ENCODE measurements around the gene DUSP12. TPM values are rescaled to one million over a fixed set of nuclear protein-coding genes. Genes with fewer than 3 reads are reported as not detected.

DUSP12 gene
- total RNA-seq, 2 donors from 2014 or later = 17.2 to 24.8 TPM

GRCh38 chr1:161790587-161791317 is 41.2 kb downstream of the DUSP12 start:
- Mint-ChIP-seq H3K4me1 (peaks cover 15% of the 10 kb centered on the region), H3K4me3 (no peak overlapping the region), H3K27me3 (no peaks in the 10 kb centered on the region), H3K27ac (no peak overlapping the region), H3K36me3 (ENCODE audit: low read depth) (peaks cover 13% of the 10 kb centered on the region)
- ATAC-seq (no peak), DNase-seq (no peak)
- H3K9me3 ChIP-seq (ENCODE audit: control insufficient read depth, low read length, poor library complexity, severe bottlenecking) = no peaks in the 10 kb centered on the region

GRCh38 chr1:161791904-161792655 is 42.5 kb downstream of the DUSP12 start:
- ATAC-seq = no peak

GRCh38 chr1:161792740-161793139 is 43.2 kb downstream of the DUSP12 start:
- Mint-ChIP-seq H3K27me3 (no peaks in the 10 kb centered on the region), H3K27ac (peak overlapping the region; percentile 19), H3K36me3 (ENCODE audit: low read depth) (peaks cover 11% of the 10 kb centered on the region), H3K4me3 (no peak overlapping the region), H3K4me1 (peaks cover 13% of the 10 kb centered on the region)
- DNase-seq = no peak
- no peaks in the 10 kb centered on the region for H3K9me3 ChIP-seq (ENCODE audit: control insufficient read depth, low read length, poor library complexity, severe bottlenecking)
- peak; percentile 72 for ATAC-seq

More at GRCh38 chr1:161791904-161792655, 42.5 kb downstream of the DUSP12 start:
- peaks cover 15% of the 10 kb centered on the region for H3K4me1 Mint-ChIP-seq
- no peaks in the 10 kb centered on the region for H3K9me3 ChIP-seq (ENCODE audit: control insufficient read depth, low read length, poor library complexity, severe bottlenecking)
- H3K36me3 Mint-ChIP-seq (ENCODE audit: low read depth) = peaks cover 9% of the 10 kb centered on the region
- no peak overlapping the region for H3K27ac Mint-ChIP-seq
- H3K27me3 Mint-ChIP-seq = no peaks in the 10 kb centered on the region
- no peak for DNase-seq
- no peak overlapping the region for H3K4me3 Mint-ChIP-seq

GRCh38 chr1:161799792-161800191 is 50.2 kb downstream of the DUSP12 start:
- no peaks in the 10 kb centered on the region for H3K9me3 ChIP-seq (ENCODE audit: control insufficient read depth, low read length, poor library complexity, severe bottlenecking)
- Mint-ChIP-seq H3K36me3 (ENCODE audit: low read depth) (peaks cover 8% of the 10 kb centered on the region), H3K27me3 (no peaks in the 10 kb centered on the region), H3K27ac (peak overlapping the region; percentile 34), H3K4me1 (peaks cover 5% of the 10 kb centered on the region), H3K4me3 (no peak overlapping the region)
- DNase-seq (no peak), ATAC-seq (no peak)

- Mint-ChIP-seq H3K27me3 (no peaks in the 10 kb centered on the region), H3K4me1 (peaks cover 14% of the 10 kb centered on the region), H3K27ac (no peak overlapping the region), H3K4me3 (no peak overlapping the region), H3K36me3 (ENCODE audit: low read depth) (peaks cover 9% of the 10 kb centered on the region)
- ATAC-seq (no peak), DNase-seq (no peak)
- no peaks in the 10 kb centered on the region for H3K9me3 ChIP-seq (ENCODE audit: control insufficient read depth, low read length, poor library complexity, severe bottlenecking)
These were observed 52.4 kb downstream of the DUSP12 start for GRCh38 chr1:161801955-161802354.

GRCh38 chr1:161803181-161803580 is 53.6 kb downstream of the DUSP12 start:
- no peaks in the 10 kb centered on the region for H3K27me3 Mint-ChIP-seq
- ATAC-seq = no peak
- H3K4me3 Mint-ChIP-seq = peak overlapping the region; percentile 43
- peak overlapping the region; percentile 9 for H3K27ac Mint-ChIP-seq
- peaks cover 16% of the 10 kb centered on the region for H3K4me1 Mint-ChIP-seq
- no peaks in the 10 kb centered on the region for H3K9me3 ChIP-seq (ENCODE audit: control insufficient read depth, low read length, poor library complexity, severe bottlenecking)
- DNase-seq = no peak
- H3K36me3 Mint-ChIP-seq (ENCODE audit: low read depth) = peaks cover 6% of the 10 kb centered on the region

GRCh38 chr1:161805399-161806197 is 56.0 kb downstream of the DUSP12 start:
- no peak overlapping the region for H3K4me3 Mint-ChIP-seq
- H3K27ac Mint-ChIP-seq = peak overlapping the region; percentile 73
- DNase-seq = no peak
- no peaks in the 10 kb centered on the region for H3K9me3 ChIP-seq (ENCODE audit: control insufficient read depth, low read length, poor library complexity, severe bottlenecking)
- no peaks in the 10 kb centered on the region for H3K27me3 Mint-ChIP-seq
- peaks cover 6% of the 10 kb centered on the region for H3K36me3 Mint-ChIP-seq (ENCODE audit: low read depth)
- peaks cover 16% of the 10 kb centered on the region for H3K4me1 Mint-ChIP-seq
- ATAC-seq = no peak

Other genes starting within 250 kb of the DUSP12 start
- 1 to 10 TPM; 2.5 to 6.1 TPM for gene FCGR2A, start 244.3 kb upstream of the DUSP12 start, total RNA-seq
- gene HSPA6, start 225.2 kb upstream of the DUSP12 start, total RNA-seq = under 1 TPM; 0.27 to 0.50 TPM
- 1 to 10 TPM in 1 of 2 donors, under 1 TPM in 1; 0.31 to 4.3 TPM for gene FCGR3A, start 200.0 kb upstream of the DUSP12 start, total RNA-seq
- gene FCGR3B, start 118.6 kb upstream of the DUSP12 start, total RNA-seq = under 1 TPM in 1 of 2 donors, not detected in 1; 0.37 TPM
- 1 to 10 TPM; 2.6 to 2.9 TPM for gene FCGR2B, start 86.6 kb upstream of the DUSP12 start, total RNA-seq
- 1 to 10 TPM in 1 of 2 donors, not detected in 1; 3.5 TPM for gene FCRLA, start 42.6 kb upstream of the DUSP12 start, total RNA-seq
- under 1 TPM; 0.16 to 0.60 TPM for gene FCRLB, start 28.2 kb upstream of the DUSP12 start, total RNA-seq
- gene ATF6, start 16.5 kb downstream of the DUSP12 start, total RNA-seq = 10 to 100 TPM; 17.0 to 18.6 TPM